ENCODE data around the gene GTF2H2C. TPM values are rescaled to one million over a fixed set of nuclear protein-coding genes. Genes with fewer than 3 reads are reported as not detected.
"Not testable (repeated sequence)": the region's sequence is repeated elsewhere in the genome, so short reads cannot be mapped to it uniquely, and the experiment has no call there.

GTF2H2C gene
- total RNA-seq, 1 donor from 2014 or later, result 4.2 TPM

GRCh38 chr5:69568072-69568471 is 8.1 kb downstream of the GTF2H2C start:
- DNase-seq (ENCODE audit: low spot score in 2 of 2); intact Hi-C loops (cut with DNase I); H3K4me3 ChIP-seq; H3K27ac ChIP-seq; H3K4me1 ChIP-seq; H3K36me3 ChIP-seq; H3K9me3 ChIP-seq; H3K27me3 ChIP-seq: not testable (repeated sequence)

- H3K9me3 ChIP-seq; DNase-seq (ENCODE audit: low spot score in 2 of 2); H3K4me3 ChIP-seq; H3K4me1 ChIP-seq; H3K27ac ChIP-seq; intact Hi-C loops (cut with DNase I); H3K36me3 ChIP-seq; H3K27me3 ChIP-seq: not testable (repeated sequence)
Observed at GRCh38 chr5:69583356-69583755, 23.4 kb downstream of the GTF2H2C start.

GRCh38 chr5:69596114-69596840 is 36.3 kb downstream of the GTF2H2C start:
- H3K4me1 ChIP-seq; H3K27me3 ChIP-seq; H3K9me3 ChIP-seq; H3K27ac ChIP-seq; H3K4me3 ChIP-seq; H3K36me3 ChIP-seq; DNase-seq (ENCODE audit: low spot score in 2 of 2); intact Hi-C loops (cut with DNase I): not testable (repeated sequence)

DNA sequence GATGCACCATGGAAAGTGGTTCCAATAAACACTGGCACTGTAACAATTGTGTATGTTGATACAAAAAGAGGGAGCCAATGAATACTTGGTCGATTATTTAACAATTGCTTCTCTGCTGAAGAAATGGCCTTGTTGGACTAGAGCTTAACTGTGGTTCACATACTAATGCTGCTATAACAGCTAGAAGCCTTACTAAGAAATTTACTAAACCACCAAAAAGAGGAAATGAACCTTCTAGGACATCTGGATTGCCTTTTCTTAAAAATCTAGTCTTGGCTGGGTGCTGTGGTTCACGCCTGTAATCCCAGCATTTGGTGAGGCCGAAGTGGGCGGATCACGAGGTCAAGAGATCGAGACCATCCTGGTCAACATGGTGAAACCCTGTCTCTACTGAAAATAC is 42.0 kb downstream of the GTF2H2C start:
- H3K27me3 ChIP-seq; H3K27ac ChIP-seq; H3K9me3 ChIP-seq; DNase-seq (ENCODE audit: low spot score in 2 of 2); H3K4me3 ChIP-seq; H3K36me3 ChIP-seq; H3K4me1 ChIP-seq; intact Hi-C loops (cut with DNase I): not testable (repeated sequence)

DNA sequence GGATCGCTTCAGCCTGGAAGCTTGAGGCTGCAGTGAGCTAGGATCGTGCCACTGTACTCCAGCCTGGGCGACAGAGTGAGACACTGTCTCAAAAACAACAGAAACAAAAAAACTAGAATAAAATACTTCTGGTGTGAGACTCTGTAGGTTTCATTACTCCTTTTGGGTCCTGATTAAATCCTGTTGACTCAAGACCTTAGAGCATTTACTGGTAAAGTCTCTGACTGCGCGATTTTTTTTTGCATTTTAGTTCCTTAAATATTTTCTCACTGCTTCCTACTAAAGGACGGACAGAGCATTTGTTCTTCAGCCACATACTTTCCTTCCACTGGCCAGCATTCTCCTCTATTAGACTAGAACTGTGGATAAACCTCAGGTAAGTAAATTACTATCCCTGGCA is 46.8 kb downstream of the GTF2H2C start:
- H3K36me3 ChIP-seq; H3K4me3 ChIP-seq; H3K27ac ChIP-seq; intact Hi-C loops (cut with DNase I); H3K27me3 ChIP-seq; DNase-seq (ENCODE audit: low spot score in 2 of 2); H3K4me1 ChIP-seq; H3K9me3 ChIP-seq: not testable (repeated sequence)

GRCh38 chr5:69607750-69608149 is 47.8 kb downstream of the GTF2H2C start:
- intact Hi-C loops (cut with DNase I); H3K4me3 ChIP-seq; DNase-seq (ENCODE audit: low spot score in 2 of 2); H3K4me1 ChIP-seq; H3K9me3 ChIP-seq; H3K36me3 ChIP-seq; H3K27ac ChIP-seq; H3K27me3 ChIP-seq: not testable (repeated sequence)

DNA sequence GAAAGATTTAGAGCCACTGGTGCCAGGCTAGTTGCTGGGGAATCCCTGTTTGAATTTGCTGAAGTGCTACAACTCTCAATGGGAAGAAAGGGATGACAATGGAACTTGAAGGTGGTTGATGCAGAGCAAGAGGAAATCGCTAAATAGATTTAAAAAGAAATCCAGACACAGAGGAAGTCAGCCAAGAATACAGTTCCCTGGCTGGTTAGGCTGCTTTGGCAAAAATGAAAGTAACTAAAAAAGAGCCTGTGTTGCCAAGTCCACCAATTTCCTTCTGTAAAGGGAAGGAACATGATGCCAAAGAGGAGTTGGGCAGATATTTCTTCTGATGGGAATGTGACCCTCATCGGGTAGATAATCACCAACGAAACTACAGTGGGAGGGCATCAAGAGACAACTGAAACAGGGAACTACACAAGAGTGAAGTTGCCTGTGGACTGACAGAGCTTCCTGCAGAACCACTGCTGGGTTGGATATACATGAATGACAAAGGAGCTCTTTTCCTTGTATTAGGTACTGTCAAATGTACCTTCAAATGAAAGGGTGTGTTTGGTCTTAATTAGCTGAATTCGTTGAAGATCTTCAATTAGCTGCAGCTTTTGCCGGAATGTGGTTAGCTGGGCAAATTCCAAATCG is 49.0 kb downstream of the GTF2H2C start:
- H3K4me3 ChIP-seq; H3K36me3 ChIP-seq; H3K4me1 ChIP-seq; intact Hi-C loops (cut with DNase I); H3K9me3 ChIP-seq; DNase-seq (ENCODE audit: low spot score in 2 of 2); H3K27me3 ChIP-seq; H3K27ac ChIP-seq: not testable (repeated sequence)

DNA sequence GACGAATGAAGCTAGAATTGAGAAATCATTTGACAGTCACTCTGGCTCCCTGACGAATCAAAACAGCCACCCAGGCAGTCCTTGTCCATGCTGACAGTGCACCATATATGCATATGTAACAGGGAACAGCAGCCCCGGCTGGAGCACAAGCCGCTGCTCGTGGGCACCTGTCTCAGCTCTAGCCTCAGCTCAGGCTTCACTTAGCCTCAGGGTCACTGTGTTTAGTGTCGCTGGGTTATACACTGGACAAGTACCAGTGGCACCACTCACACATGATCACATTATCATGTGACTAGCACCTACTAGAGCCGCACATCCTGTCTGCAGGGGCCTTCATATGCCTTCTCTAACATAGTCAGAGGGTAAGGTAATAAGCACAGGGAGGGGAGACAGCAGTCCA is 54.9 kb downstream of the GTF2H2C start:
- H3K4me1 ChIP-seq; intact Hi-C loops (cut with DNase I); DNase-seq (ENCODE audit: low spot score in 2 of 2); H3K9me3 ChIP-seq; H3K4me3 ChIP-seq; H3K36me3 ChIP-seq; H3K27ac ChIP-seq; H3K27me3 ChIP-seq: not testable (repeated sequence)

DNA sequence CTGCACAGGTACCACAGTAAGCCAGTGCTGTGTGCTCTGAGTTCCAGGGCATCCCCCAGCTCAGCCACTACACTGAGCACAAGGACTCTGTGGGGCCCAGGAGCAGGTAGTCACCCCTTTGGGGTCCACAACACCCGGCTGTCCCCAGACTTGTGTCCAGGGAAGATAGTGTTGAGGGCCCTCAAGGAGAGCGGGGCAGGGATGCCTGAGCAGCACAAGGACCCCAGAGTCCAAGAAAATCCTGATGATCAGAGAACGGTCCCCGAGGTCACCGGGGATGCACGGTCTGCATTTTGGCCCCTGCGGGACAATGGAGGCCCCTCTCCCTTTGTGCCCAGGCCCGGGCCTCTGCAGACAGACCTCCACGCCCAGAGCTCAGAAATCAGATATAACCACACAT is 71.9 kb downstream of the GTF2H2C start:
- DNase-seq (ENCODE audit: low spot score in 2 of 2); H3K4me1 ChIP-seq; H3K36me3 ChIP-seq; H3K27ac ChIP-seq; H3K27me3 ChIP-seq; H3K9me3 ChIP-seq; intact Hi-C loops (cut with DNase I); H3K4me3 ChIP-seq: not testable (repeated sequence)

Other genes starting within 250 kb of the GTF2H2C start
- gene CCDC125, start 227.4 kb upstream of the GTF2H2C start, total RNA-seq, result 5.2 TPM
- gene AK6, start 190.7 kb upstream of the GTF2H2C start, total RNA-seq, result 3.9 TPM
- gene TAF9, start 190.7 kb upstream of the GTF2H2C start, total RNA-seq, result 6.3 TPM
- 24.4 TPM for gene RAD17, start 190.4 kb upstream of the GTF2H2C start, total RNA-seq
- not detected for gene MARVELD2, start 145.1 kb upstream of the GTF2H2C start, total RNA-seq
- gene OCLN, start 67.4 kb upstream of the GTF2H2C start, total RNA-seq, result 0.53 TPM

Data from ascending aorta (tissue), 2 donors.